GM12878 (cell line): ENCODE measurements around the gene LINGO1. TPM values are rescaled to one million over a fixed set of nuclear protein-coding genes. Genes with fewer than 3 reads are reported as not detected.

Experiments
- CBFB ChIP-seq: IDR thresholded peaks from 2 replicates; pipeline ENCODE4 v1.6.1; 2016; ENCODE audit warnings: antibody characterized with exemption, low read depth
- HDAC6 ChIP-seq: fragments of 200-600 bp; sonication (generic); IDR thresholded peaks from one replicate; pipeline ENCODE4 v1.8.0; 2017; ENCODE audit warnings: antibody characterized with exemption; ENCODE audit not compliant: unreplicated experiment
- KLF5 ChIP-seq: fragments of 450-650 bp; IDR thresholded peaks from 2 replicates; pipeline ENCODE4 v1.6.1; 2014; ENCODE audit warnings: mild to moderate bottlenecking; ENCODE audit not compliant: partially characterized antibody
- MEF2A ChIP-seq: IDR thresholded peaks from 2 replicates; pipeline ENCODE4 v1.6.1; 2011; ENCODE audit warnings: low read depth, mild to moderate bottlenecking, low read length, moderate library complexity; ENCODE audit not compliant: insufficient read depth
- NFYA ChIP-seq: IDR thresholded peaks from 2 replicates; pipeline ENCODE4 v1.6.1; 2011; ENCODE audit warnings: low read depth, mild to moderate bottlenecking, low read length, improper control_type of control experiment, borderline replicate concordance
- RAD21 ChIP-seq: IDR thresholded peaks from 2 replicates; pipeline ENCODE4 v1.6.1; 2011; ENCODE audit warnings: mild to moderate bottlenecking, low read depth, low read length, moderate library complexity; ENCODE audit not compliant: insufficient read depth
- polyA plus RNA-seq, 11 experiments: library from polyadenylated mRNA; depleted of rRNA in 4 of 11; unstranded in 6 of 11; stranded (reverse) in 5 of 11; fragments of >200 nt; fragmentation: Nextera tagmentation in 4 of 11; fragmentation: Illumina TruSeq in 1 of 11; extraction: Ambion mirVana in 4 of 11; extraction: Trizol in 1 of 11; gene quantifications; 1 replicate in 1 of 11; 2 replicates in 10 of 11; pipeline versions ENCODE4 v1.2.1 to v1.2.3, GENCODE V29; 2011 to 2016; ENCODE audit warnings: inconsistent platforms in 2 of 11, missing spikeins in 2 of 11, low read depth in 1 of 11
- total RNA-seq, 4 experiments: library from RNA; depleted of rRNA in 3 of 4; stranded (reverse); fragments of >200 nt in 3 of 4; fragmentation: Illumina TruSeq in 1 of 4; extraction: Trizol in 1 of 4; gene quantifications; 2 replicates each; pipeline versions ENCODE4 v1.2.1 to v1.2.3, GENCODE V29; 2013 to 2021
- TF ChIP-seq, protein P1 (sequence below): fragments of 450-650 bp; IDR thresholded peaks from 2 replicates; pipeline ENCODE4 v1.6.1; 2018; ENCODE audit warnings: borderline replicate concordance, mild to moderate bottlenecking; ENCODE audit not compliant: partially characterized antibody
- TF ChIP-seq, protein P2 (sequence below): IDR thresholded peaks from 2 replicates; pipeline ENCODE4 v1.6.1; 2011; ENCODE audit warnings: mild to moderate bottlenecking, low read depth, low read length, moderate library complexity; ENCODE audit not compliant: insufficient replicate concordance
- TF ChIP-seq, protein P3 (sequence below): fragments of 450-650 bp; IDR thresholded peaks from 2 replicates; pipeline ENCODE4 v1.6.1; 2016; ENCODE audit warnings: mild to moderate bottlenecking

The LINGO1 gene
- total and polyA plus RNA-seq, 10 of the 15 experiments (the other 5 are each of a cell fraction or from before 2014, with no cell fraction given), result 0.04 to 3.9 (median 0.17) TPM; not detected in 6

DNA sequence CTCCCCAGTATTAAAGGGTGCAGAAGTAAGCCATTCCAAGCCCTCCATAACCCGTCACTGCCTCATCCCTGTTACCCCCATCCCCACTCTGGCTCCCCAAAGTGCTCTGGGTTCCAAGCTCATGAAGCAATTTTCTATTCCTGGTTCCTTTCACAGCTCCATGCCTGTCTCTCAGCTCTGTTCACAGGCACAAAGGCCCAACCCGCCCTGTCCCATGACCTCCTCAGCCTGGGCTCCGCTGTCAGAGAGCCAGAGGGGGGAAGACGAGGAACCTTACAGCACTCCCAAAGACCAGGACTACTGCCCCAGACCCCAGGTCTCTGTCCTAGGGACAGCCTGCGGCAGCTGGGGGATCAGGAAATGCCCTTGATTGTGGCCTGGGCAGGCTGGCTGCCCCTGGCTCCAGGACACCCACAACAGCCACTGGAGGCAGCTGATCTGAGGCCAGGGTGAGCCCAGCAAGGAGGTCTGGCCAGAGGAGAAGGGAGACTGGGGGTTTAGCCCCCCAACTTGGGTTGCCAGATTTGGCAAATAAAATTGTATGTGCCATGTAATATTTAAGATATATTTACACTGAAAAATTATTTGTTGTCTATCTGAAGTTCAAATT lies 43.2 kb upstream of the LINGO1 start (continued):
- TF ChIP-seq, protein P1, sequence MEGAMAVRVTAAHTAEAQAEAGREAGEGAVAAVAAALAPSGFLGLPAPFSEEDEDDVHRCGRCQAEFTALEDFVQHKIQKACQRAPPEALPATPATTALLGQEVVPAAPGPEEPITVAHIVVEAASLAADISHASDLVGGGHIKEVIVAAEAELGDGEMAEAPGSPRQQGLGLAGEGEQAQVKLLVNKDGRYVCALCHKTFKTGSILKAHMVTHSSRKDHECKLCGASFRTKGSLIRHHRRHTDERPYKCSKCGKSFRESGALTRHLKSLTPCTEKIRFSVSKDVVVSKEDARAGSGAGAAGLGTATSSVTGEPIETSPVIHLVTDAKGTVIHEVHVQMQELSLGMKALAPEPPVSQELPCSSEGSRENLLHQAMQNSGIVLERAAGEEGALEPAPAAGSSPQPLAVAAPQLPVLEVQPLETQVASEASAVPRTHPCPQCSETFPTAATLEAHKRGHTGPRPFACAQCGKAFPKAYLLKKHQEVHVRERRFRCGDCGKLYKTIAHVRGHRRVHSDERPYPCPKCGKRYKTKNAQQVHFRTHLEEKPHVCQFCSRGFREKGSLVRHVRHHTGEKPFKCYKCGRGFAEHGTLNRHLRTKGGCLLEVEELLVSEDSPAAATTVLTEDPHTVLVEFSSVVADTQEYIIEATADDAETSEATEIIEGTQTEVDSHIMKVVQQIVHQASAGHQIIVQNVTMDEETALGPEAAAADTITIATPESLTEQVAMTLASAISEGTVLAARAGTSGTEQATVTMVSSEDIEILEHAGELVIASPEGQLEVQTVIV, result no peak
- no peak for TF ChIP-seq KLF5
- TF ChIP-seq, protein P2, sequence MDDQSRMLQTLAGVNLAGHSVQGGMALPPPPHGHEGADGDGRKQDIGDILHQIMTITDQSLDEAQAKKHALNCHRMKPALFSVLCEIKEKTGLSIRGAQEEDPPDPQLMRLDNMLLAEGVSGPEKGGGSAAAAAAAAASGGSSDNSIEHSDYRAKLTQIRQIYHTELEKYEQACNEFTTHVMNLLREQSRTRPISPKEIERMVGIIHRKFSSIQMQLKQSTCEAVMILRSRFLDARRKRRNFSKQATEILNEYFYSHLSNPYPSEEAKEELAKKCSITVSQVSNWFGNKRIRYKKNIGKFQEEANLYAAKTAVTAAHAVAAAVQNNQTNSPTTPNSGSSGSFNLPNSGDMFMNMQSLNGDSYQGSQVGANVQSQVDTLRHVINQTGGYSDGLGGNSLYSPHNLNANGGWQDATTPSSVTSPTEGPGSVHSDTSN, result no peak
- no peak for TF ChIP-seq HDAC6
- no peak for TF ChIP-seq CBFB
- TF ChIP-seq RAD21, result no peak
- TF ChIP-seq, protein P3, sequence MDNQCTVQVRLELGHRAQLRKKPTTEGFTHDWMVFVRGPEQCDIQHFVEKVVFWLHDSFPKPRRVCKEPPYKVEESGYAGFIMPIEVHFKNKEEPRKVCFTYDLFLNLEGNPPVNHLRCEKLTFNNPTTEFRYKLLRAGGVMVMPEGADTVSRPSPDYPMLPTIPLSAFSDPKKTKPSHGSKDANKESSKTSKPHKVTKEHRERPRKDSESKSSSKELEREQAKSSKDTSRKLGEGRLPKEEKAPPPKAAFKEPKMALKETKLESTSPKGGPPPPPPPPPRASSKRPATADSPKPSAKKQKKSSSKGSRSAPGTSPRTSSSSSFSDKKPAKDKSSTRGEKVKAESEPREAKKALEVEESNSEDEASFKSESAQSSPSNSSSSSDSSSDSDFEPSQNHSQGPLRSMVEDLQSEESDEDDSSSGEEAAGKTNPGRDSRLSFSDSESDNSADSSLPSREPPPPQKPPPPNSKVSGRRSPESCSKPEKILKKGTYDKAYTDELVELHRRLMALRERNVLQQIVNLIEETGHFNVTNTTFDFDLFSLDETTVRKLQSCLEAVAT, result no peak
- TF ChIP-seq MEF2A, result no peak
- TF ChIP-seq NFYA, result no peak
